ENCODE measurements around the gene TSPAN11.

- TF ChIP-seq, protein P1, sequence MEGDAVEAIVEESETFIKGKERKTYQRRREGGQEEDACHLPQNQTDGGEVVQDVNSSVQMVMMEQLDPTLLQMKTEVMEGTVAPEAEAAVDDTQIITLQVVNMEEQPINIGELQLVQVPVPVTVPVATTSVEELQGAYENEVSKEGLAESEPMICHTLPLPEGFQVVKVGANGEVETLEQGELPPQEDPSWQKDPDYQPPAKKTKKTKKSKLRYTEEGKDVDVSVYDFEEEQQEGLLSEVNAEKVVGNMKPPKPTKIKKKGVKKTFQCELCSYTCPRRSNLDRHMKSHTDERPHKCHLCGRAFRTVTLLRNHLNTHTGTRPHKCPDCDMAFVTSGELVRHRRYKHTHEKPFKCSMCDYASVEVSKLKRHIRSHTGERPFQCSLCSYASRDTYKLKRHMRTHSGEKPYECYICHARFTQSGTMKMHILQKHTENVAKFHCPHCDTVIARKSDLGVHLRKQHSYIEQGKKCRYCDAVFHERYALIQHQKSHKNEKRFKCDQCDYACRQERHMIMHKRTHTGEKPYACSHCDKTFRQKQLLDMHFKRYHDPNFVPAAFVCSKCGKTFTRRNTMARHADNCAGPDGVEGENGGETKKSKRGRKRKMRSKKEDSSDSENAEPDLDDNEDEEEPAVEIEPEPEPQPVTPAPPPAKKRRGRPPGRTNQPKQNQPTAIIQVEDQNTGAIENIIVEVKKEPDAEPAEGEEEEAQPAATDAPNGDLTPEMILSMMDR (IDR thresholded peaks at IDR 0.05), result no peak
- TF ChIP-seq POLR2AphosphoS5 (IDR thresholded peaks at IDR 0.05; ENCODE audit: insufficient read depth in 1 of 2, low read depth in 1 of 2) (no peak), POLR2A (IDR thresholded peaks at IDR 0.05) (no peak)
These were observed 33.2 kb downstream of the TSPAN11 start for GRCh38 chr12:30959778-30960177.
